ENCODE measurements around the gene IL17RA. TPM values are rescaled to one million over a fixed set of nuclear protein-coding genes. Genes with fewer than 3 reads are reported as not detected.

Gene IL17RA
- total RNA-seq, 2 donors from 2014 or later = 16.1 to 17.4 TPM

DNA sequence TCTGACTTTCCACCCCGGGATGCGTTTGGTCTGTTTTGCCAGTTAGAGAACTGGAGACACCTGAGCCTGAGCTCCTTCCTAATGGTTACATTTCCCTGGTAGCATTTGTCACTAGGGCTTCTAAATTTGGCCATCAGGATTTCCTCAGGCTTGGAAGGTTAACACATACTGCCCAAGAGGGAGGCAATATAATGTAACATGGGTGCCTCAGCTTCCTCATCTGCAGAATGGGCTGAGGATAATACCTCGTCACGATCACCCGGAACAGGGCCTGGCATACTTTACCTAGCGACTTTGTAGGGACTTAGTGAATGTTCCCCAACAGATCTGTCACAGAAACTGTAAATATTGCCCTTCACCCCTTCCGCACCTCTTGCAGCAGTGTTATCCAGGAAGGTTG, 11.3 kb downstream of the IL17RA start:
- Histone ChIP-seq H3K27me3 (replicated peaks; ENCODE audit: insufficient read depth) (no peaks in the 10 kb centered on the region), H3K27ac (no peak overlapping the region), H3K4me1 (replicated peaks) (no peaks in the 10 kb centered on the region), H3K4me3 (no peak overlapping the region), H3K36me3 (peaks cover 5 to 10% of the 10 kb centered on the region in 2 donors), H3K9me3 (no peaks in the 10 kb centered on the region)
- 96% methylated on average over 7 of the region's 7 CpGs for WGBS
- no peak for DNase-seq (ENCODE audit: low spot score)
- TF ChIP-seq, protein P1, sequence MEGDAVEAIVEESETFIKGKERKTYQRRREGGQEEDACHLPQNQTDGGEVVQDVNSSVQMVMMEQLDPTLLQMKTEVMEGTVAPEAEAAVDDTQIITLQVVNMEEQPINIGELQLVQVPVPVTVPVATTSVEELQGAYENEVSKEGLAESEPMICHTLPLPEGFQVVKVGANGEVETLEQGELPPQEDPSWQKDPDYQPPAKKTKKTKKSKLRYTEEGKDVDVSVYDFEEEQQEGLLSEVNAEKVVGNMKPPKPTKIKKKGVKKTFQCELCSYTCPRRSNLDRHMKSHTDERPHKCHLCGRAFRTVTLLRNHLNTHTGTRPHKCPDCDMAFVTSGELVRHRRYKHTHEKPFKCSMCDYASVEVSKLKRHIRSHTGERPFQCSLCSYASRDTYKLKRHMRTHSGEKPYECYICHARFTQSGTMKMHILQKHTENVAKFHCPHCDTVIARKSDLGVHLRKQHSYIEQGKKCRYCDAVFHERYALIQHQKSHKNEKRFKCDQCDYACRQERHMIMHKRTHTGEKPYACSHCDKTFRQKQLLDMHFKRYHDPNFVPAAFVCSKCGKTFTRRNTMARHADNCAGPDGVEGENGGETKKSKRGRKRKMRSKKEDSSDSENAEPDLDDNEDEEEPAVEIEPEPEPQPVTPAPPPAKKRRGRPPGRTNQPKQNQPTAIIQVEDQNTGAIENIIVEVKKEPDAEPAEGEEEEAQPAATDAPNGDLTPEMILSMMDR (IDR thresholded peaks at IDR 0.05) = no peak
- no peak for TF ChIP-seq POLR2AphosphoS5 (IDR thresholded peaks at IDR 0.05)
- no peak for TF ChIP-seq POLR2A (IDR thresholded peaks at IDR 0.05)
- intact Hi-C loops (cut with DNase I) = no loop called here

DNA sequence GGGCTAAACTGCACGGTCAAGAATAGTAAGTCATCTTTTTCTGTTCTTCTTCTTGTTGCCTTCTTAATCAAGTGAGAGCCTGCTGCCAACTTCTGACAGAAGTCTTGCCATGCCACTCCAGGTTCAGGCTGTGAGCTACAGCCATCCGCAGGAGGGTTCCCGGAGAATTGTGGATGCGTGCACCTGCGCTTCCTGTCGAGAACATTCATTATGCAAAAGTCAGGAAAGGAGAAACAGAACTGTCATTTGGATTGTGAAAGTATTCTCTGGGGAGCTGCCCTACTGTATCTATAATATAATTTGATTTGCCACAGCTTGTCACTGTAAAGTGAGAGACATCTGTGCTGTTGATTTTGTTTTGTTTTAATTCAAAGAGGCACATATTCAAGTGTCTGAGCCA, 12.3 kb downstream of the IL17RA start:
- H3K36me3 ChIP-seq = peaks cover 10 to 13% of the 10 kb centered on the region in 2 donors
- no peaks in the 10 kb centered on the region for H3K9me3 ChIP-seq
- H3K27ac ChIP-seq = no peak overlapping the region
- intact Hi-C loops (cut with DNase I) = no loop called here
- TF ChIP-seq, protein P1 (IDR thresholded peaks at IDR 0.05) = no peak
- TF ChIP-seq POLR2A (IDR thresholded peaks at IDR 0.05) (no peak), POLR2AphosphoS5 (IDR thresholded peaks at IDR 0.05) (no peak)
- 77% methylated on average over 6 of the region's 6 CpGs for WGBS
- no peak for DNase-seq (ENCODE audit: low spot score)
- H3K4me1 ChIP-seq (replicated peaks) = no peaks in the 10 kb centered on the region
- H3K4me3 ChIP-seq = no peak overlapping the region
- no peaks in the 10 kb centered on the region for H3K27me3 ChIP-seq (replicated peaks; ENCODE audit: insufficient read depth)

DNA sequence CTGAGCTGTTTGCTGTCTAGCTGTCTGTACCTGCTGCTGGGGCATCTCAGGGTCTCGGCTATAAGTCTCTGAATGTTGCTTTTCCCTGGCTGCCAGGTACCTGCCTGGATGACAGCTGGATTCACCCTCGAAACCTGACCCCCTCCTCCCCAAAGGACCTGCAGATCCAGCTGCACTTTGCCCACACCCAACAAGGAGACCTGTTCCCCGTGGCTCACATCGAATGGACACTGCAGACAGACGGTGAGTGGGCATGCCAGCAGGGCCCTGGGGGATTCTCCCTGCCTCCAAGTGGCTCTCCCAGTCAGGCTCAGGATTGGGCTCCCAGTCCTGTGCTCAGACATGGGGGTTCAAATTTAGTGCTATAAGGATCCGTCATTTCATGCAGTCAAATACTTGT, 12.9 kb downstream of the IL17RA start:
- intact Hi-C loops (cut with DNase I) = no loop called here
- Histone ChIP-seq H3K27ac (no peak overlapping the region), H3K27me3 (replicated peaks; ENCODE audit: insufficient read depth) (no peaks in the 10 kb centered on the region), H3K4me1 (replicated peaks) (no peaks in the 10 kb centered on the region), H3K4me3 (no peak overlapping the region), H3K36me3 (peaks cover 10 to 18% of the 10 kb centered on the region in 2 donors), H3K9me3 (no peaks in the 10 kb centered on the region)
- 81% methylated on average over 6 of the region's 6 CpGs for WGBS
- no peak for DNase-seq (ENCODE audit: low spot score)
- TF ChIP-seq, protein P1 (IDR thresholded peaks at IDR 0.05) = no peak
- TF ChIP-seq POLR2AphosphoS5 (IDR thresholded peaks at IDR 0.05) = no peak
- TF ChIP-seq POLR2A (IDR thresholded peaks at IDR 0.05) = no peak

DNA sequence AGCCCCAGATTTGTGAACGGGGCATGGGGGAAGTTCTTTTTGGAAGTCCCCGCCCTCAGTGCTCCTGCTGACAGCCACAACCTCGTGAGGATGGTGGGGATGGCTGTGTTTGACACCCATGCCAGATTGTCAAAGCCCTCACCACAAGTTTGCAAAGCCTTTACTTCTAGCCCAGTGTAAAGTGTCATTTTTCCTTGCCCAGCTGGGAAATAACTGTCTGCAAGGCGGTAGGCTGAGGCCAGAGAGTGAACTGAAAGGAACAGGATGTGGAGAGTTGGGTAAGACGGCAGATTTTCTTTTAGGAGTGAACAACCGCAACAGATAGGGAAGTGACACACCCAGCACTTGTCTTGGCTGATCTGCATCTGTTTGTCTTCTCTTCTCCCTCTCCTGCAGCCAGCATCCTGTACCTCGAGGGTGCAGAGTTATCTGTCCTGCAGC, 13.6 kb downstream of the IL17RA start:
- no peak overlapping the region for H3K4me3 ChIP-seq
- H3K27ac ChIP-seq = no peak overlapping the region
- intact Hi-C loops (cut with DNase I) = no loop called here
- H3K9me3 ChIP-seq = no peaks in the 10 kb centered on the region
- 79% methylated on average over 7 of the region's 7 CpGs for WGBS
- TF ChIP-seq POLR2AphosphoS5 (IDR thresholded peaks at IDR 0.05) = no peak
- TF ChIP-seq, protein P1 (IDR thresholded peaks at IDR 0.05) = no peak
- TF ChIP-seq POLR2A (IDR thresholded peaks at IDR 0.05) = no peak
- H3K36me3 ChIP-seq = peaks cover 10 to 18% of the 10 kb centered on the region in 2 donors
- H3K4me1 ChIP-seq (replicated peaks) = no peaks in the 10 kb centered on the region
- H3K27me3 ChIP-seq (replicated peaks; ENCODE audit: insufficient read depth) = no peaks in the 10 kb centered on the region
- no peak for DNase-seq (ENCODE audit: low spot score)

DNA sequence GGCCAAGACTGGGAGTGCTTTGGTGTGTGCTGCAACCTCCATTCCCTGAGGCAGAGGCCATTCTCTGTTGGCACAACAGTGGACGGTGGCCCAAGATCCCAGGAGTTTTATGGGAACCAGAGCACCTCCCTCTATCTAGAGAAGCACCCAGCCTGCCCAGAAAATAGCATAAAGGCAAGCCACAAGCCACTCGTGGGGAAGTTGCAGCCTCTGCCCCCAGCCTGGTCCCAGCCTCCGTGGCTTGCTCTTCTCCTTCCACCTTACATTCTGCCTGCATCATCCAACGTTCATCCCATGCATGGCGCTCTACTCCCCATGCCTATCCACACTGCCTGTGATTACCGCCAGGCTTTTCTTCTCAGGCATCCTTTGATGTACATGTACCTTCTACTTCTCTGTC, 15.8 kb downstream of the IL17RA start:
- intact Hi-C loops (cut with DNase I) = no loop called here
- H3K4me1 ChIP-seq (replicated peaks) = no peaks in the 10 kb centered on the region
- H3K9me3 ChIP-seq = no peaks in the 10 kb centered on the region
- H3K4me3 ChIP-seq = no peak overlapping the region
- 72% methylated on average over 6 of the region's 6 CpGs for WGBS
- no peaks in the 10 kb centered on the region for H3K27me3 ChIP-seq (replicated peaks; ENCODE audit: insufficient read depth)
- DNase-seq (ENCODE audit: low spot score) = no peak
- H3K36me3 ChIP-seq = peaks cover 10 to 18% of the 10 kb centered on the region in 2 donors
- H3K27ac ChIP-seq = no peak overlapping the region
- TF ChIP-seq, protein P1 (IDR thresholded peaks at IDR 0.05) = no peak
- TF ChIP-seq POLR2A (IDR thresholded peaks at IDR 0.05) (no peak), POLR2AphosphoS5 (IDR thresholded peaks at IDR 0.05) (no peak)

All from prostate gland (tissue), 2 donors.